ENCODE data around the gene PPFIA4.

DNA sequence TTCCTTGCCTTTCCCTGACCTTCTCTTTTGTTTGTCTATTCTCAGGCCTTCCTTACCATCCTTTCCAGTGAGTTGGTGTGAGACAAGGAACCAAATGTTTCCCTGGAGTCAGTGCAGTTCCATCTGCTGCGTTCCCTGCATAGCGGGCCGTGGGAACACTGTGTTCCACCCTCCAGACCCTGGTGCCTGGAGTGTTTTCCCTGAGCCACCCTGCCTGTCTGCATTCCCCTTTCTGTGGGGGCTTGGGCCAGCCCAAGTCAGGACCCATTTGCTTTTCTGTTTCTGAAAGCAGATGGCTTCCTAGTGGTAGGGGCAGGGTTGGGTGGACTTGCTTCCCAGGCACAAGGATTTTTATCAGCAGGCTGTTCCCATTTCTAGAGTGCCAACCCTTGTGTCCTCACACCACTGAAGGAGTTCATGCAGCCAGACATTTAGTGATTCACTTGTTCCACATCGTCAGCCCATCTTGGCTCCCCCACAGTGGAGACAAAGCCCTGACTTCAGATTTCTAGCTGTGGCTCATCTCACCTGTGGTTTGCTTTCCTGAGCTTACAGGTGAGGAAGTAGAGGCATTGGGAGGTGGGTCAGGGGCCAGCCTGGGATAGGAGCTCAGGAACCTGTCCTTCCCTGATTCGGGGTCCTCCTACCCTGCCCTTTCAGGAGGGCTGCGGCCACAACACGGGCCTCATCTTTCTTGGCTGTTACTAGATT, 73.7 kb downstream of the PPFIA4 start:
- TF ChIP-seq SUZ12 (IDR thresholded peaks at IDR 0.05): no peak
- no peak for TF ChIP-seq FOXK2 (IDR thresholded peaks at IDR 0.05)
- TF ChIP-seq TARDBP (IDR thresholded peaks at IDR 0.05): no peak
- TF ChIP-seq SP1 (IDR thresholded peaks at IDR 0.05): no peak
- no peak for TF ChIP-seq FOXA1 (IDR thresholded peaks at IDR 0.05)
- no peak for TF ChIP-seq BHLHE40 (IDR thresholded peaks at IDR 0.05; ENCODE audit: borderline replicate concordance)
- TF ChIP-seq FOXM1 (IDR thresholded peaks at IDR 0.05; ENCODE audit: borderline replicate concordance): no peak
- TF ChIP-seq NFRKB (IDR thresholded peaks at IDR 0.05): no peak
- TF ChIP-seq HDGF (IDR thresholded peaks at IDR 0.05; ENCODE audit: borderline replicate concordance): no peak
- TF ChIP-seq ZNF384 (IDR thresholded peaks at IDR 0.05): no peak
